Vagina (tissue), 2 donors: ENCODE results near the gene CDK1. TPM values are rescaled to one million over a fixed set of nuclear protein-coding genes. Genes with fewer than 3 reads are reported as not detected.

Experiments used
- DNase-seq, 2 donors: peaks; one replicate each; pipeline ENCODE4 v3.0.0-alpha.2; 2017; ENCODE audit errors: extremely low spot score in 2 of 2
- H3K27ac ChIP-seq: fragments of 200-600 bp; sonication (generic); one replicate; pipeline ENCODE4 v1.5.1; 2019
- H3K27me3 ChIP-seq: fragments of 200-600 bp; sonication (generic); one replicate; pipeline ENCODE4 v1.5.1; 2019
- H3K36me3 ChIP-seq, 2 donors: fragments of 200-600 bp; sonication (generic); one replicate each; pipeline ENCODE4 v1.5.1; 2017 to 2019
- H3K4me1 ChIP-seq: fragments of 200-600 bp; sonication (generic); one replicate; pipeline ENCODE4 v1.5.1; 2019
- H3K4me3 ChIP-seq, 2 donors: fragments of 200-600 bp; sonication (generic); 1 replicate in 1 of 2; 2 replicates in 1 of 2; pipeline ENCODE4 v1.5.1; 2016 to 2019
- H3K9me3 ChIP-seq: fragments of 200-600 bp; sonication (generic); one replicate; pipeline ENCODE4 v1.5.1; 2019
- CTCF ChIP-seq, 3 experiments: fragments of 450-650 bp in 2 of 3; fragments of 200-600 bp in 1 of 3; sonication (generic) in 1 of 3; IDR thresholded peaks; one replicate each; pipeline ENCODE4 v1.5.1; 2017 to 2019; ENCODE audit warnings: antibody characterized with exemption in 3 of 3, mild to moderate bottlenecking in 2 of 3, moderate library complexity in 2 of 3
- POLR2A ChIP-seq, 2 donors: fragments of 450-650 bp; IDR thresholded peaks; one replicate each; pipeline ENCODE4 v1.6.1; 2017; ENCODE audit warnings: antibody characterized with exemption in 2 of 2, mild to moderate bottlenecking in 2 of 2, moderate library complexity in 2 of 2
- POLR2AphosphoS5 ChIP-seq, 2 donors: sonication (generic); formaldehyde crosslinking; IDR thresholded peaks; one replicate each; pipeline ENCODE4 v1.9.0; 2017; ENCODE audit warnings: antibody characterized with exemption in 2 of 2, mild to moderate bottlenecking in 2 of 2, low read depth in 1 of 2; ENCODE audit not compliant: insufficient read depth in 1 of 2
- intact Hi-C: fragments of 100-400 bp; cut with DNase I; formaldehyde crosslinking; loops from one replicate; pipeline ENCODE4 v1.15.1; 2023
- total RNA-seq: library from RNA; depleted of rRNA; stranded (reverse); fragments of >200 nt; gene quantifications from one replicate; pipeline ENCODE4 v1.2.3, GENCODE V29; 2016

CDK1 gene
- total RNA-seq, 1 donor from 2014 or later, result 10.8 TPM

- Histone ChIP-seq H3K9me3 (no peaks in the 10 kb centered on the region), H3K4me1 (peaks cover 37% of the 10 kb centered on the region), H3K27ac (peak overlapping the region; percentile 73), H3K4me3 (no peak overlapping the region), H3K27me3 (no peaks in the 10 kb centered on the region), H3K36me3 (no peaks in the 10 kb centered on the region)
- no peak for DNase-seq
- intact Hi-C loops, result no loop called here
- no peak for TF ChIP-seq POLR2A (IDR thresholded peaks at IDR 0.05)
- no peak for TF ChIP-seq CTCF (IDR thresholded peaks at IDR 0.05)
- TF ChIP-seq POLR2AphosphoS5 (IDR thresholded peaks at IDR 0.05; ENCODE audit: insufficient read depth in 1 of 2, low read depth in 1 of 2), result no peak
Observed at GRCh38 chr10:60820093-60820754, 41.9 kb downstream of the CDK1 start.

- peaks cover 37% of the 10 kb centered on the region for H3K4me1 ChIP-seq
- no peak overlapping the region for H3K27ac ChIP-seq
- no peak overlapping the region for H3K4me3 ChIP-seq
- no peaks in the 10 kb centered on the region for H3K27me3 ChIP-seq
- TF ChIP-seq POLR2A (IDR thresholded peaks at IDR 0.05) (no peak), CTCF (IDR thresholded peaks at IDR 0.05) (no peak), POLR2AphosphoS5 (IDR thresholded peaks at IDR 0.05; ENCODE audit: insufficient read depth in 1 of 2, low read depth in 1 of 2) (no peak)
- intact Hi-C loops, result no loop called here
- no peaks in the 10 kb centered on the region for H3K9me3 ChIP-seq
- no peaks in the 10 kb centered on the region for H3K36me3 ChIP-seq
- no peak for DNase-seq
Observed at GRCh38 chr10:60821656-60822055, 43.4 kb downstream of the CDK1 start.

- Histone ChIP-seq H3K27ac (no peak overlapping the region), H3K27me3 (no peaks in the 10 kb centered on the region), H3K4me3 (no peak overlapping the region), H3K4me1 (peaks cover 30% of the 10 kb centered on the region), H3K9me3 (no peaks in the 10 kb centered on the region), H3K36me3 (no peaks in the 10 kb centered on the region)
- intact Hi-C loops, result no loop called here
- no peak for DNase-seq
- TF ChIP-seq POLR2A (IDR thresholded peaks at IDR 0.05) (no peak), POLR2AphosphoS5 (IDR thresholded peaks at IDR 0.05; ENCODE audit: insufficient read depth in 1 of 2, low read depth in 1 of 2) (no peak), CTCF (IDR thresholded peaks at IDR 0.05) (no peak)
Observed at GRCh38 chr10:60822809-60823208, 44.5 kb downstream of the CDK1 start.

- Histone ChIP-seq H3K36me3 (no peaks in the 10 kb centered on the region), H3K9me3 (no peaks in the 10 kb centered on the region), H3K27ac (no peak overlapping the region), H3K4me1 (peaks cover 27% of the 10 kb centered on the region), H3K4me3 (no peak overlapping the region), H3K27me3 (no peaks in the 10 kb centered on the region)
- no peak for TF ChIP-seq CTCF (IDR thresholded peaks at IDR 0.05)
- TF ChIP-seq POLR2AphosphoS5 (IDR thresholded peaks at IDR 0.05; ENCODE audit: insufficient read depth in 1 of 2, low read depth in 1 of 2), result no peak
- no peak for TF ChIP-seq POLR2A (IDR thresholded peaks at IDR 0.05)
- DNase-seq, result no peak
- intact Hi-C loops, result no loop called here
Observed at GRCh38 chr10:60823324-60823723, 45.0 kb downstream of the CDK1 start.

GRCh38 chr10:60825520-60825919 lies 47.2 kb downstream of the CDK1 start:
- TF ChIP-seq POLR2A (IDR thresholded peaks at IDR 0.05) (no peak), POLR2AphosphoS5 (IDR thresholded peaks at IDR 0.05; ENCODE audit: insufficient read depth in 1 of 2, low read depth in 1 of 2) (no peak), CTCF (IDR thresholded peaks at IDR 0.05) (no peak)
- DNase-seq, result no peak
- Histone ChIP-seq H3K27me3 (no peaks in the 10 kb centered on the region), H3K27ac (peak overlapping the region; percentile 25), H3K36me3 (no peaks in the 10 kb centered on the region), H3K9me3 (no peaks in the 10 kb centered on the region), H3K4me1 (peaks cover 6% of the 10 kb centered on the region), H3K4me3 (no peak overlapping the region)
- intact Hi-C loops, result no loop called here
